ENCODE measurements around the gene CFDP1.

DNA sequence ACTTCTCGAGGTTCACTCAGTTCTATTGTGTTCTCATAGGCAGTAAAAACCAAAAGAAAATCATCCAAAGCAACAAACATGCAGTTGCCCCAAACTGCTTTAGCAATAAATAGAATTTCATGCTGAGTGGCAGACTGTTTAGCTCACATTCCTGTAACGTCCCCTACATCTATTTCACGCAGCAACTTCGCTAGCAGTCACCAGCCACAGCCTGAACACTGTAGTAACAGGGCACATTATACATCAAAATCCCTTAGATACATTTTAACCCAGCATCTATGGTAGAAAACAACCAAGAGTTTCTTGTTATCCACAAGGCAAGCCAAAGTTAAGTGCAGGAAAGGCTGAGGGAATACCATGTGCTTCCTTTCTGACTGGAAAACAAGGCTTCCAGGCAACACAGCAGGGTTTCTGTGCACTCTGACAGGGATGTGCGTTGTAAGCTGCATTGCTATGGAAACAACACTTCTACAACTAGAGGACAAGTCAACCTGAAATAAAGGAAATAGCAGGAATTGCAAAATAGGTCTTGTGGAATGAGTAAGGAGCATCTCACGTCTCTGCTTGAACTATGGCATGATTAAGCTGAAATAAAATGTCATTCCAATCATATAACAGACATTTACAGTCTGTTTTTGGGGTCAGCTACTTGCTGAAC lies 55.4 kb downstream of the CFDP1 start:
- TF ChIP-seq, protein P1, sequence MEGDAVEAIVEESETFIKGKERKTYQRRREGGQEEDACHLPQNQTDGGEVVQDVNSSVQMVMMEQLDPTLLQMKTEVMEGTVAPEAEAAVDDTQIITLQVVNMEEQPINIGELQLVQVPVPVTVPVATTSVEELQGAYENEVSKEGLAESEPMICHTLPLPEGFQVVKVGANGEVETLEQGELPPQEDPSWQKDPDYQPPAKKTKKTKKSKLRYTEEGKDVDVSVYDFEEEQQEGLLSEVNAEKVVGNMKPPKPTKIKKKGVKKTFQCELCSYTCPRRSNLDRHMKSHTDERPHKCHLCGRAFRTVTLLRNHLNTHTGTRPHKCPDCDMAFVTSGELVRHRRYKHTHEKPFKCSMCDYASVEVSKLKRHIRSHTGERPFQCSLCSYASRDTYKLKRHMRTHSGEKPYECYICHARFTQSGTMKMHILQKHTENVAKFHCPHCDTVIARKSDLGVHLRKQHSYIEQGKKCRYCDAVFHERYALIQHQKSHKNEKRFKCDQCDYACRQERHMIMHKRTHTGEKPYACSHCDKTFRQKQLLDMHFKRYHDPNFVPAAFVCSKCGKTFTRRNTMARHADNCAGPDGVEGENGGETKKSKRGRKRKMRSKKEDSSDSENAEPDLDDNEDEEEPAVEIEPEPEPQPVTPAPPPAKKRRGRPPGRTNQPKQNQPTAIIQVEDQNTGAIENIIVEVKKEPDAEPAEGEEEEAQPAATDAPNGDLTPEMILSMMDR (conservative IDR thresholded peaks at IDR 0.05; ENCODE audit: low read depth, low read length), result no peak
- TF ChIP-seq EZH2phosphoT487 (IDR thresholded peaks at IDR 0.05; ENCODE audit: borderline replicate concordance, low read length), result no peak

All from PC-3 (cell line).